ENCODE measurements around the gene LIPT1.

LIPT1 gene

GRCh38 chr2:99154643-99155536 lies at the start of gene LIPT1, which contains the start of gene TSGA10:
LIPT1 (plus strand) TSS chr2:99154967; CDS start chr2:99161958, 6,991 bp downstream.
TSGA10 (minus strand) TSS chr2:99154942; CDS start chr2:99109439, 45,503 bp downstream.
- TF ChIP-seq CTCF (IDR thresholded peaks at IDR 0.05) = peak; percentile 15
- Histone ChIP-seq H3K4me3 (ENCODE audit: low read depth in 1 of 2, low read length in 1 of 2) (peak within 1 kb of the TSS; percentile 88 to 89), H3K9me3 (no peaks in the 10 kb centered on the region), H3K27me3 (no peaks in the 10 kb centered on the region), H3K27ac (peak within 1 kb of the TSS; percentile 93), H3K4me1 (ENCODE audit: control insufficient read depth in 1 of 2, insufficient read depth in 1 of 2, low read depth in 1 of 2, low read length in 1 of 2) (peaks cover 36 to 38% of the 10 kb centered on the region in 2 experiments), H3K36me3 (peaks cover 8% of the 10 kb centered on the region)

- H3K27ac ChIP-seq = no peak overlapping the region
- H3K27me3 ChIP-seq = no peaks in the 10 kb centered on the region
- no peaks in the 10 kb centered on the region for H3K36me3 ChIP-seq
Measured at GRCh38 chr2:99106913-99107312, 47.9 kb upstream of the LIPT1 start.

GRCh38 chr2:99111236-99111635 lies 43.5 kb upstream of the LIPT1 start:
- TF ChIP-seq CTCF (IDR thresholded peaks at IDR 0.05) = no peak
- no peaks in the 10 kb centered on the region for H3K4me1 ChIP-seq (ENCODE audit: control insufficient read depth in 1 of 2, insufficient read depth in 1 of 2, low read depth in 1 of 2, low read length in 1 of 2)
- no peaks in the 10 kb centered on the region for H3K9me3 ChIP-seq
- H3K27me3 ChIP-seq = no peaks in the 10 kb centered on the region
- no peak overlapping the region for H3K27ac ChIP-seq
- no peak overlapping the region for H3K4me3 ChIP-seq (ENCODE audit: low read depth in 1 of 2, low read length in 1 of 2)
- no peaks in the 10 kb centered on the region for H3K36me3 ChIP-seq

More at GRCh38 chr2:99106913-99107312, 47.9 kb upstream of the LIPT1 start:
- Histone ChIP-seq H3K9me3 (no peaks in the 10 kb centered on the region), H3K4me3 (ENCODE audit: low read depth in 1 of 2, low read length in 1 of 2) (no peak overlapping the region), H3K4me1 (ENCODE audit: control insufficient read depth in 1 of 2, insufficient read depth in 1 of 2, low read depth in 1 of 2, low read length in 1 of 2) (no peaks in the 10 kb centered on the region)
- no peak for TF ChIP-seq CTCF (IDR thresholded peaks at IDR 0.05)

GRCh38 chr2:99111945-99112344 lies 42.8 kb upstream of the LIPT1 start:
- Histone ChIP-seq H3K4me1 (ENCODE audit: control insufficient read depth in 1 of 2, insufficient read depth in 1 of 2, low read depth in 1 of 2, low read length in 1 of 2) (no peaks in the 10 kb centered on the region), H3K27ac (no peak overlapping the region), H3K4me3 (ENCODE audit: low read depth in 1 of 2, low read length in 1 of 2) (no peak overlapping the region), H3K27me3 (no peaks in the 10 kb centered on the region), H3K9me3 (no peaks in the 10 kb centered on the region), H3K36me3 (no peaks in the 10 kb centered on the region)
- TF ChIP-seq CTCF (IDR thresholded peaks at IDR 0.05) = no peak

- no peak for TF ChIP-seq CTCF (IDR thresholded peaks at IDR 0.05)
- no peaks in the 10 kb centered on the region for H3K9me3 ChIP-seq
- H3K36me3 ChIP-seq = no peaks in the 10 kb centered on the region
- no peak overlapping the region for H3K4me3 ChIP-seq (ENCODE audit: low read depth in 1 of 2, low read length in 1 of 2)
- no peaks in the 10 kb centered on the region for H3K27me3 ChIP-seq
- H3K27ac ChIP-seq = no peak overlapping the region
- H3K4me1 ChIP-seq (ENCODE audit: control insufficient read depth in 1 of 2, insufficient read depth in 1 of 2, low read depth in 1 of 2, low read length in 1 of 2) = no peaks in the 10 kb centered on the region
Measured at GRCh38 chr2:99112617-99113016, 42.1 kb upstream of the LIPT1 start.
